ENCODE data around the gene CADM3. TPM values are rescaled to one million over a fixed set of nuclear protein-coding genes. Genes with fewer than 3 reads are reported as not detected.

The CADM3 gene
- total and polyA plus RNA-seq, 2 donors (not counting 1 experiment from before 2014, with no cell fraction given): 0.32 to 0.33 TPM

DNA sequence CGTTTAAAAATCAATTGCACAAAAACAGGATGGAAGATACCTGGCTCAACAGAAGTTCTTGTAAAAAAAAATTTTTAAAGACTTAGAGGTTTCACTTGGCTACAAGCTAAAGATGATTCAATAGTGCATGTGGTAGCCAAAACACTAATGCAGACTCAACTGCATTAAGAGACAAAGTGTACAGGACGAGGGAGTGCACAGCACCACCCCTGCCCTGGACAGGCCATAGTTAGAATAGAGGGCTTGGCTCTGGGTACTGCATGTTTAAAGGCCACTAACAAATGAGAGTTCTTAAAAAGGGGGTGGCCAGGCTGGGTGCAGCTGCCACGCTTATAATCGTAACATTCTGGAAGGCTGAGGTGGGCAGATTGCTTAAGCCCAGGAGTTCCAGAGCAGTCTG lies 41.2 kb downstream of the CADM3 start:
- no peaks in the 10 kb centered on the region for H4K20me1 ChIP-seq (ENCODE audit: control insufficient read depth, insufficient read depth, low read length, poor library complexity, severe bottlenecking)
- H2AFZ ChIP-seq (ENCODE audit: insufficient read depth, low read depth, low read length, poor library complexity, severe bottlenecking): no peak overlapping the region
- no peak overlapping the region for H3K27ac ChIP-seq (ENCODE audit: low read length in 2 of 2)
- H3K9me3 ChIP-seq (ENCODE audit: control extremely low read depth in 1 of 3, control insufficient read depth in 2 of 3, insufficient read depth in 1 of 3, low read length in 2 of 3): no peaks in the 10 kb centered on the region
- Mint-ChIP-seq H3K27me3 (peaks cover 54% of the 10 kb centered on the region), H3K27ac (no peak overlapping the region), H3K4me3 (no peak overlapping the region), H3K4me1 (peaks cover 2% of the 10 kb centered on the region), H3K9me3 (ENCODE audit: insufficient read depth) (no peaks in the 10 kb centered on the region)
- TF ChIP-seq, protein P1, sequence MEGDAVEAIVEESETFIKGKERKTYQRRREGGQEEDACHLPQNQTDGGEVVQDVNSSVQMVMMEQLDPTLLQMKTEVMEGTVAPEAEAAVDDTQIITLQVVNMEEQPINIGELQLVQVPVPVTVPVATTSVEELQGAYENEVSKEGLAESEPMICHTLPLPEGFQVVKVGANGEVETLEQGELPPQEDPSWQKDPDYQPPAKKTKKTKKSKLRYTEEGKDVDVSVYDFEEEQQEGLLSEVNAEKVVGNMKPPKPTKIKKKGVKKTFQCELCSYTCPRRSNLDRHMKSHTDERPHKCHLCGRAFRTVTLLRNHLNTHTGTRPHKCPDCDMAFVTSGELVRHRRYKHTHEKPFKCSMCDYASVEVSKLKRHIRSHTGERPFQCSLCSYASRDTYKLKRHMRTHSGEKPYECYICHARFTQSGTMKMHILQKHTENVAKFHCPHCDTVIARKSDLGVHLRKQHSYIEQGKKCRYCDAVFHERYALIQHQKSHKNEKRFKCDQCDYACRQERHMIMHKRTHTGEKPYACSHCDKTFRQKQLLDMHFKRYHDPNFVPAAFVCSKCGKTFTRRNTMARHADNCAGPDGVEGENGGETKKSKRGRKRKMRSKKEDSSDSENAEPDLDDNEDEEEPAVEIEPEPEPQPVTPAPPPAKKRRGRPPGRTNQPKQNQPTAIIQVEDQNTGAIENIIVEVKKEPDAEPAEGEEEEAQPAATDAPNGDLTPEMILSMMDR (IDR thresholded peaks at IDR 0.05): no peak
- TF ChIP-seq EZH2 (IDR thresholded peaks at IDR 0.05; ENCODE audit: borderline replicate concordance, insufficient read depth, low read depth, low read length, poor library complexity, severe bottlenecking): no peak
- POLR2A ChIA-PET: no interaction called here
- intact Hi-C loops (cut with micrococcal nuclease): loop anchor here (5.0 kb wide), 1 partner anchor 680 kb away; no protein-coding TSS in a partner anchor
- H3K36me3 ChIP-seq (replicated peaks in 1 of 2; ENCODE audit: control extremely low read depth in 1 of 2, control insufficient read depth in 1 of 2, extremely low read depth in 1 of 2, insufficient read depth in 2 of 2, low read length in 1 of 2): no peaks in the 10 kb centered on the region
- H3K4me1 ChIP-seq (ENCODE audit: control insufficient read depth in 2 of 2, insufficient read depth in 2 of 2, low read length in 2 of 2): peaks cover 0 to 3% of the 10 kb centered on the region in 2 donors
- no peak overlapping the region for H3K4me3 ChIP-seq (ENCODE audit: control extremely low read depth in 1 of 5, extremely low read depth in 1 of 5, insufficient read depth in 1 of 5, low read depth in 2 of 5, low read length in 4 of 5)
- H3K9ac ChIP-seq (ENCODE audit: low read length): no peak overlapping the region
- 90% methylated on average over 2 of the region's 4 CpGs for WGBS (ENCODE audit: insufficient coverage)
- ATAC-seq (ENCODE audit: low read depth) (no peak), DNase-seq (no peak)
- no peaks in the 10 kb centered on the region for H3K79me2 ChIP-seq (ENCODE audit: control insufficient read depth, insufficient read depth, low read length)
- peaks cover 0 to 25% (median 9%) of the 10 kb centered on the region in 4 experiments for H3K27me3 ChIP-seq (replicated peaks in 1 of 4; ENCODE audit: control extremely low read depth in 1 of 4, control insufficient read depth in 3 of 4, insufficient read depth in 4 of 4, low read length in 3 of 4)
- no peak overlapping the region for H3K4me2 ChIP-seq (replicated peaks; ENCODE audit: low read depth, low read length, poor library complexity, severe bottlenecking)
- CTCF ChIA-PET: interaction anchor here (0.5 to 10.7 kb wide), 13 partner anchors 8 to 679 kb away, joined by 3 to 240 read pairs (median 15); partner anchors contain the start of gene ACKR1

DNA sequence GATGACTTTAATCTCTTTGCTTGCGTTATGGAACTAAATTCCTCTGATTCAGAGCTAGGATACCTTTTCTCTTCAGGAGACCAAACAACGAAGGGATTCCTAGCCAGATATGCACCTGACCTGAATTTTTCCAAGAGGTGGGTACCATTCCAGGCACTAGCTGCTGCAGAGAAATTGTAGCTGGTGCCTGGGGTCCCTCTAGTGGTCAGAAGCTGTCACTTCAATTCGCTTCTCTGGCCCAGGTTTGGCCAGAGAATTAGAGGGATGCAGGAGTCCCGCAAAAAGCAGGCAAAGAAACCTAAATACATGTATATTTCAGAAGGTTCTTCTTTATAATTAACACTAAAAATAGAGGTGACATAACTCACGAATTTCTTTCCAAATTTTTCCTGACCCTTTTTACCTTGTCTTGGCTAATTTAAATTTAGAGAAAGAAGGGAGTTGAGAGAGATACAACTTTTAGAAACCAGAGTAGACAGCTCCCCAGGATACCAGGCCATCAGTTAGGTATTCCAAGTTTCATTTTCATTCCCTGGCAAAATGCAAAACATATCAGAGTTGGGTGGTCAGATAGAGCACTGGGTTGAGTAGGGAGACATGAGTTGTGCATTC lies 42.8 kb downstream of the CADM3 start:
- H3K4me1 Mint-ChIP-seq: peaks cover 2% of the 10 kb centered on the region
- WGBS (ENCODE audit: insufficient coverage): 20% methylated on average over 2 of the region's 5 CpGs
- intact Hi-C loops (cut with micrococcal nuclease): loop anchor here (5.0 kb wide), 1 partner anchor 678 kb away; no protein-coding TSS in a partner anchor

More for the DNA sequence above, 42.8 kb downstream of the CADM3 start:
- POLR2A ChIA-PET: no interaction called here
- TF ChIP-seq EZH2 (IDR thresholded peaks at IDR 0.05; ENCODE audit: borderline replicate concordance, insufficient read depth, low read depth, low read length, poor library complexity, severe bottlenecking): no peak
- TF ChIP-seq, protein P1 (IDR thresholded peaks at IDR 0.05): peak; percentile 98
- Histone ChIP-seq H3K4me2 (replicated peaks; ENCODE audit: low read depth, low read length, poor library complexity, severe bottlenecking) (no peak overlapping the region), H3K27ac (ENCODE audit: low read length in 2 of 2) (no peak overlapping the region), H2AFZ (ENCODE audit: insufficient read depth, low read depth, low read length, poor library complexity, severe bottlenecking) (no peak overlapping the region), H3K9me3 (ENCODE audit: control extremely low read depth in 1 of 3, control insufficient read depth in 2 of 3, insufficient read depth in 1 of 3, low read length in 2 of 3) (no peaks in the 10 kb centered on the region), H3K9ac (ENCODE audit: low read length) (no peak overlapping the region), H3K4me1 (ENCODE audit: control insufficient read depth in 2 of 2, insufficient read depth in 2 of 2, low read length in 2 of 2) (peaks cover 0 to 3% of the 10 kb centered on the region in 2 donors), H3K79me2 (ENCODE audit: control insufficient read depth, insufficient read depth, low read length) (no peaks in the 10 kb centered on the region), H4K20me1 (ENCODE audit: control insufficient read depth, insufficient read depth, low read length, poor library complexity, severe bottlenecking) (no peaks in the 10 kb centered on the region), H3K36me3 (replicated peaks in 1 of 2; ENCODE audit: control extremely low read depth in 1 of 2, control insufficient read depth in 1 of 2, extremely low read depth in 1 of 2, insufficient read depth in 2 of 2, low read length in 1 of 2) (no peaks in the 10 kb centered on the region), H3K27me3 (replicated peaks in 1 of 4; ENCODE audit: control extremely low read depth in 1 of 4, control insufficient read depth in 3 of 4, insufficient read depth in 4 of 4, low read length in 3 of 4) (peaks cover 0 to 25% (median 7%) of the 10 kb centered on the region in 4 experiments), H3K4me3 (ENCODE audit: control extremely low read depth in 1 of 5, extremely low read depth in 1 of 5, insufficient read depth in 1 of 5, low read depth in 2 of 5, low read length in 4 of 5) (no peak overlapping the region)
- CTCF ChIA-PET: interaction anchor here (0.5 to 10.7 kb wide), 33 partner anchors 10 to 1236 kb away, joined by 3 to 240 read pairs (median 5); partner anchors contain the start of genes ACKR1 and CADM3
- Mint-ChIP-seq H3K9me3 (ENCODE audit: insufficient read depth) (no peaks in the 10 kb centered on the region), H3K27me3 (peaks cover 54% of the 10 kb centered on the region), H3K4me3 (no peak overlapping the region), H3K27ac (no peak overlapping the region)
- ATAC-seq (ENCODE audit: low read depth) (peak; percentile 73), DNase-seq (peak; percentile 64)
